LNCAP (cell line): ENCODE measurements around the gene ZNF532.

Source experiments
- CTCF ChIP-seq: fragments of 450-650 bp; IDR thresholded peaks from 2 replicates; pipeline ENCODE4 v1.5.1; 2017; ENCODE audit warnings: mild to moderate bottlenecking

The ZNF532 gene

GRCh38 chr18:59002974-59003594, 138.4 kb downstream of the ZNF532 start:
- no peak for TF ChIP-seq CTCF

GRCh38 chr18:59005262-59005661, 140.6 kb downstream of the ZNF532 start:
- TF ChIP-seq CTCF, result no peak

- no peak for TF ChIP-seq CTCF
Observed at GRCh38 chr18:59006461-59007067, 141.9 kb downstream of the ZNF532 start.

- TF ChIP-seq CTCF, result no peak
Observed at GRCh38 chr18:59008302-59008974, 143.8 kb downstream of the ZNF532 start.

- TF ChIP-seq CTCF, result no peak
Observed at GRCh38 chr18:59009846-59010245, 145.2 kb downstream of the ZNF532 start.

DNA sequence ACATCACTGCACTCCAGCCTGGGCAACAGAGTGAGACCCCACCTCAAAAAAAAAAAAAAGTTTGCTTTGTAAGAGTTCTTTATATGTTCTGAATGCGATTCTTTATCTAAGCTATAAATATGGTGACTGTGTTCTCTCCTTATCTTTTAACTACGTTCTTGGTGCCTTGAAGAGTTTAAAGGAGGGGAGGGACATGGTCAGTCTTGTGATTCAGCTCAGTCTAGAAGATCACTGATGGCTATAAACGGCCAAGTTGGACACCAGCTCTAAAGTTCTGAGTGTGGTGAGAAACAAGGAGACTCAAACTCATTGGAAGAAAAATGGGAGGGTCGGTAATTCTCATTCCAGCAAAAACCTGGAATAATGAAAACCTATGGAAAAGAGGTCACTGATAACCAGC, 146.6 kb downstream of the ZNF532 start:
- TF ChIP-seq CTCF, result no peak

DNA sequence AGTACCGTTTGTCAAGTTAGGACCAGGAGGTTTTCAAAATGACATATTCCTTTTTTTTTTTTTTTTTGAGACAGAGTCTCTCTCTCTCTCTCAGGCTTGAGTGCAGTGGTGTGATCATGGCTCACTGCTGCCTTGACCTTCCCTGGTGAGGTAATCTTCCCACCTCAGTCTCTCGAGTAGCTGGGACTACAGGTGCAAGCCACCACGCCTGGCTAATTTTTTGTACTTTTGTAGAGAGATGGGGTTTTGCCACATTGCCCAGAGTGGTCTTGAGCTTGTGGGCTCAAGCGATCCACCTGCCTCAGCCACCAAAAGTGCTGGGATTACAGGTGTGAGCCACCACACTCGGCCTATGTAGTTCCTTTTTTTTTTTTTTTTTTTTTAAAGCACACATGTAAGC, 147.1 kb downstream of the ZNF532 start:
- no peak for TF ChIP-seq CTCF
